Smooth muscle cell (in vitro differentiated cells): Measurements from ENCODE around the gene CDH13. TPM values are rescaled to one million over a fixed set of nuclear protein-coding genes. Genes with fewer than 3 reads are reported as not detected.

Experiments used
- DNase-seq: peaks from one replicate; lab custom pipeline; 2025; ENCODE audit not compliant: unreplicated experiment; lab: John Stamatoyannopoulos, UW
- H2AFZ ChIP-seq: fragments of 200-600 bp; sonication (generic); 2 replicates; pipeline ENCODE4 v1.6.0; 2016; ENCODE audit warnings: antibody characterized with exemption, low read depth, mild to moderate bottlenecking
- H3F3A ChIP-seq: fragments of 200-600 bp; sonication (generic); 2 replicates; pipeline ENCODE4 v1.6.0; 2017; ENCODE audit warnings: antibody characterized with exemption, low read depth
- H3K27ac ChIP-seq: fragments of 200-600 bp; sonication (generic); 2 replicates; pipeline ENCODE4 v1.5.1; 2016; ENCODE audit warnings: low read depth, mild to moderate bottlenecking
- H3K27me3 ChIP-seq: fragments of 200-600 bp; sonication (generic); 2 replicates; pipeline ENCODE4 v1.6.1; 2016; ENCODE audit warnings: low read depth, mild to moderate bottlenecking
- H3K36me3 ChIP-seq: fragments of 200-600 bp; sonication (generic); 2 replicates; pipeline ENCODE4 v1.5.1; 2016; ENCODE audit warnings: low read depth
- H3K4me1 ChIP-seq: fragments of 200-600 bp; sonication (generic); 2 replicates; pipeline ENCODE4 v1.5.1; 2016; ENCODE audit warnings: low read depth
- H3K4me2 ChIP-seq: fragments of 200-600 bp; sonication (generic); 2 replicates; pipeline ENCODE4 v1.6.0; 2016; ENCODE audit warnings: mild to moderate bottlenecking
- H3K4me3 ChIP-seq: fragments of 200-600 bp; sonication (generic); 2 replicates; pipeline ENCODE4 v1.5.1; 2016; ENCODE audit warnings: mild to moderate bottlenecking
- H3K79me2 ChIP-seq: fragments of 200-600 bp; sonication (generic); 2 replicates; pipeline ENCODE4 v1.6.0; 2016; ENCODE audit warnings: low read depth, mild to moderate bottlenecking
- H3K9ac ChIP-seq: fragments of 200-600 bp; sonication (generic); 2 replicates; pipeline ENCODE4 v1.6.0; 2016; ENCODE audit warnings: low read depth
- H3K9me3 ChIP-seq: fragments of 200-600 bp; sonication (generic); replicated peaks from 2 replicates; pipeline ENCODE4 v1.5.1; 2016; ENCODE audit warnings: low read depth
- H4K20me1 ChIP-seq: fragments of 200-600 bp; sonication (generic); 2 replicates; pipeline ENCODE4 v1.6.0; 2016; ENCODE audit warnings: low read depth
- WGBS: methylation state at CpG from one replicate; pipeline ENCODE4 v1.1.7; 2016; ENCODE audit warnings: low lambda C conversion rate; 5-methylcytosine and 5-hydroxymethylcytosine counted together
- polyA plus RNA-seq: library from polyadenylated mRNA; unstranded; fragments of >200 nt; fragmentation: Nextera tagmentation; extraction: Ambion mirVana; gene quantifications from 2 replicates; pipeline ENCODE4 v1.2.1, GENCODE V29; 2016
- total RNA-seq: library from RNA; depleted of rRNA; stranded (reverse); fragments of >200 nt; gene quantifications from 2 replicates; pipeline ENCODE4 v1.2.3, GENCODE V29; 2014
- TF ChIP-seq, protein P1 (sequence below): fragments of 200-600 bp; sonication (generic); IDR thresholded peaks from 2 replicates; pipeline ENCODE4 v1.5.1; 2017; ENCODE audit warnings: borderline replicate concordance, mild to moderate bottlenecking, antibody characterized with exemption; ENCODE audit not compliant: insufficient read depth, poor library complexity, severe bottlenecking

The CDH13 gene
- total and polyA plus RNA-seq, 2 experiments from 2014 or later = 12.1 to 32.2 TPM

DNA sequence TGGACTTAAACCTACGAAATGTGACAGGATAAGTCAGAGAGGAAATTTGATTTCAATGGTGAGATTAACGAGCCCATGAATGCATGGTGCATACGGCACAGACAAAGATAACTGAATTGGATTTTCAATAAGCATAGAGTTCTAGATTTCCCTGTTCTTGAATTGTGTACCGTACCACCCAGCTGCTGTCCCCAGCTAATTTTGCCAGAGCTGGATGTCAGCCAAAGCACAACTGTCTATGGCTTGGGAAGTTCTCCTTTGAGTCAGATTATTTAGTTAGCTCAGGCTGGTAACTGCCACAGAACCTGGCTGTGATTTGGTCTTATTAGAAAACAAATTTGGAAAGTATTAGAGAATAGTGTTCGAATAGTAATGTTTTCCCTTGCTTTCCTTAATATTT lies 143.1 kb downstream of the CDH13 start:
- Histone ChIP-seq H3F3A (no peaks in the 10 kb centered on the region), H3K9me3 (no peaks in the 10 kb centered on the region), H3K36me3 (no peaks in the 10 kb centered on the region), H2AFZ (no peak overlapping the region), H3K4me1 (no peaks in the 10 kb centered on the region), H3K4me3 (no peak overlapping the region), H3K27ac (no peak overlapping the region), H4K20me1 (no peaks in the 10 kb centered on the region), H3K9ac (no peak overlapping the region), H3K79me2 (no peaks in the 10 kb centered on the region), H3K4me2 (no peak overlapping the region), H3K27me3 (peaks cover 11% of the 10 kb centered on the region)
- WGBS = 89% methylated on average over 5 of the region's 5 CpGs
- DNase-seq = no peak
- TF ChIP-seq, protein P1, sequence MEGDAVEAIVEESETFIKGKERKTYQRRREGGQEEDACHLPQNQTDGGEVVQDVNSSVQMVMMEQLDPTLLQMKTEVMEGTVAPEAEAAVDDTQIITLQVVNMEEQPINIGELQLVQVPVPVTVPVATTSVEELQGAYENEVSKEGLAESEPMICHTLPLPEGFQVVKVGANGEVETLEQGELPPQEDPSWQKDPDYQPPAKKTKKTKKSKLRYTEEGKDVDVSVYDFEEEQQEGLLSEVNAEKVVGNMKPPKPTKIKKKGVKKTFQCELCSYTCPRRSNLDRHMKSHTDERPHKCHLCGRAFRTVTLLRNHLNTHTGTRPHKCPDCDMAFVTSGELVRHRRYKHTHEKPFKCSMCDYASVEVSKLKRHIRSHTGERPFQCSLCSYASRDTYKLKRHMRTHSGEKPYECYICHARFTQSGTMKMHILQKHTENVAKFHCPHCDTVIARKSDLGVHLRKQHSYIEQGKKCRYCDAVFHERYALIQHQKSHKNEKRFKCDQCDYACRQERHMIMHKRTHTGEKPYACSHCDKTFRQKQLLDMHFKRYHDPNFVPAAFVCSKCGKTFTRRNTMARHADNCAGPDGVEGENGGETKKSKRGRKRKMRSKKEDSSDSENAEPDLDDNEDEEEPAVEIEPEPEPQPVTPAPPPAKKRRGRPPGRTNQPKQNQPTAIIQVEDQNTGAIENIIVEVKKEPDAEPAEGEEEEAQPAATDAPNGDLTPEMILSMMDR = no peak

DNA sequence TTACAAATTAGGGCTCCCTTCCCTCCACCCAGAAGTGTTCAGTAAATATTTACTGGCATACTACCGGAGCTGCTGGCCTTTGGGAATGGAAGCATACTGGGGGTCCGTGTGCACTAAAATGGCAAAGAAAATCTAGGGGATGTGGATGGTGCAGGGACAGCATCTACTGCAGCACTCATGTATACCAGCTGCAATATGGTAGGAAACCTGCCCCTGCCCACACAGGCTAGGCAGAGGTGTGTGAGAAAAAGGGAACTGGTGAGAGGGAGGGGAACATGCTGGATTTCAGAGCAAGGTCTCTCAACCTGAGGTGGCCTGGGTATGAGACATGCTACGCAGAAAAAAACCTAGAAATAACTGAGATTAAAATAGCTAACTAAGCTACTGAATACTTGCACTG lies 145.4 kb downstream of the CDH13 start:
- H3K4me1 ChIP-seq = no peaks in the 10 kb centered on the region
- H3K4me3 ChIP-seq = no peak overlapping the region
- H3K36me3 ChIP-seq = no peaks in the 10 kb centered on the region
- no peak for DNase-seq
- H3K79me2 ChIP-seq = no peaks in the 10 kb centered on the region
- no peak overlapping the region for H3K9ac ChIP-seq
- H3K9me3 ChIP-seq = no peaks in the 10 kb centered on the region
- H3K4me2 ChIP-seq = no peak overlapping the region
- TF ChIP-seq, protein P1 = no peak
- no peak overlapping the region for H2AFZ ChIP-seq
- H3K27me3 ChIP-seq = peaks cover 7% of the 10 kb centered on the region
- H4K20me1 ChIP-seq = no peaks in the 10 kb centered on the region
- 88% methylated on average over 3 of the region's 3 CpGs for WGBS
- no peaks in the 10 kb centered on the region for H3F3A ChIP-seq
- H3K27ac ChIP-seq = no peak overlapping the region

GRCh38 chr16:82773018-82773417 lies 146.2 kb downstream of the CDH13 start:
- H3F3A ChIP-seq = no peaks in the 10 kb centered on the region
- no peak for DNase-seq
- H3K79me2 ChIP-seq = no peaks in the 10 kb centered on the region
- WGBS = 73% methylated on average over 1 of the region's 1 CpG
- no peak overlapping the region for H3K4me3 ChIP-seq
- H3K4me1 ChIP-seq = no peaks in the 10 kb centered on the region
- TF ChIP-seq, protein P1 = no peak
- no peak overlapping the region for H2AFZ ChIP-seq
- no peaks in the 10 kb centered on the region for H3K9me3 ChIP-seq
- H3K27ac ChIP-seq = no peak overlapping the region
- no peaks in the 10 kb centered on the region for H3K36me3 ChIP-seq
- H4K20me1 ChIP-seq = no peaks in the 10 kb centered on the region
- no peak overlapping the region for H3K9ac ChIP-seq
- no peak overlapping the region for H3K4me2 ChIP-seq
- peaks cover 4% of the 10 kb centered on the region for H3K27me3 ChIP-seq

DNA sequence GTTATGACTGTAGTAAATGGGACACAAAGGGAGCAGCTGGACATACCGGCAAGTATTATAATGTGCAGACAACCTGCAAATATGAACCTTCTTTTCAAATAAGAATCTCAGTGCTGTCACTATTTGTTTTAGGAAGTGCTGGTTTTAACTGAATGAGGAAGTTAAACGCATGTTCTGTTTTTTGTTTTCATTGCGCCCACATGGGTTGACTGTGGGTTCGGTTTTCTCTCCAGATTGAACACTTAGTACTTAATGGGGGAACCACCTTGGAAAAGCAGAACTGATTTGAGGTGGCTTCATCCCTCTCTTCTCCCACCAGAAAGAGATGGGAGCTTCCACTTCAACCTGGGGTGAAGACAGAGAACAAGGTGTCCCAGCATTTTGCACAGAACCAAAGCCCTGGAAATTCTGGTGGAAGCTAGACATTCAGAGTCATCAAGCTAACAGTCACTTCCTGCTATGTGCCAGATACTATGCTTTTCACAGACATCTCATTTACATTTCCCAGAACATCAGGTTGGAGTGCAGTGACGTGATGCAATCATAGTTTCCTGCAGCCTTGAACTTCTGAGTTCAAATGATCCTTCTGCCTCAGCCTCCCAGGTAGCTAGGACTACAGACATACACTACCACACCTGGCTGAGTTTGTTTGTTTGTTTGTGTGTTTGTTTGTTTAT lies 149.8 kb downstream of the CDH13 start:
- H3K4me3 ChIP-seq = no peak overlapping the region
- no peak overlapping the region for H2AFZ ChIP-seq
- no peaks in the 10 kb centered on the region for H3F3A ChIP-seq
- no peaks in the 10 kb centered on the region for H3K27me3 ChIP-seq
- H3K4me2 ChIP-seq = no peak overlapping the region
- H4K20me1 ChIP-seq = no peaks in the 10 kb centered on the region
- no peaks in the 10 kb centered on the region for H3K79me2 ChIP-seq
- DNase-seq = no peak
- H3K9ac ChIP-seq = no peak overlapping the region
- H3K9me3 ChIP-seq = no peaks in the 10 kb centered on the region
- H3K4me1 ChIP-seq = no peaks in the 10 kb centered on the region
- no peaks in the 10 kb centered on the region for H3K36me3 ChIP-seq
- WGBS = 91% methylated on average over 5 of the region's 5 CpGs
- H3K27ac ChIP-seq = no peak overlapping the region
- TF ChIP-seq, protein P1 = no peak
